Skin of body (tissue), 3 donors: ENCODE data around the gene MAGI3. TPM values are rescaled to one million over a fixed set of nuclear protein-coding genes. Genes with fewer than 3 reads are reported as not detected.
"Not testable (repeated sequence)": the region's sequence is repeated elsewhere in the genome, so short reads cannot be mapped to it uniquely, and the experiment has no call there.

ENCODE experiments used
- DNase-seq: peaks from one replicate; lab custom pipeline; 2025; lab: John Stamatoyannopoulos, UW
- small RNA-seq: library from RNA; depleted of rRNA; stranded (forward); fragments of <200 nt; gene quantifications from one replicate; pipeline ENCODE3, GENCODE V24; 2014; ENCODE audit warnings: low replicate concordance
- total RNA-seq: library from RNA; depleted of rRNA; stranded (reverse); fragments of >200 nt; gene quantifications from one replicate; pipeline ENCODE4 v1.2.3, GENCODE V29; 2014

MAGI3 gene
- total RNA-seq, 1 donor from 2014 or later = 14.4 TPM

GRCh38 chr1:113684153-113684541 is 293.8 kb downstream of the MAGI3 start:
- peak; percentile 13 for DNase-seq

GRCh38 chr1:113686891-113687618 is 296.7 kb downstream of the MAGI3 start:
- no peak for DNase-seq

- no peak for DNase-seq
Observed at GRCh38 chr1:113691184-113691583, 300.9 kb downstream of the MAGI3 start.

GRCh38 chr1:113692342-113692741 is 302.0 kb downstream of the MAGI3 start:
- DNase-seq = no peak

- DNase-seq = no peak
Observed at GRCh38 chr1:113692824-113693431, 302.6 kb downstream of the MAGI3 start.

GRCh38 chr1:113694910-113695309 is 304.6 kb downstream of the MAGI3 start:
- no peak for DNase-seq

- DNase-seq = no peak
Observed at GRCh38 chr1:113701429-113701828, 311.1 kb downstream of the MAGI3 start.

- DNase-seq = no peak
Observed at GRCh38 chr1:113714606-113715269, 324.4 kb downstream of the MAGI3 start.

GRCh38 chr1:113717506-113717905 is 327.2 kb downstream of the MAGI3 start:
- not testable (repeated sequence) for DNase-seq

GRCh38 chr1:113718621-113719020 is 328.3 kb downstream of the MAGI3 start:
- not testable (repeated sequence) for DNase-seq

- DNase-seq = no peak
Observed at GRCh38 chr1:113721010-113721409, 330.7 kb downstream of the MAGI3 start.

- DNase-seq = no peak
Observed at GRCh38 chr1:113732802-113733201, 342.5 kb downstream of the MAGI3 start.

- DNase-seq = no peak
Observed at GRCh38 chr1:113734357-113735055, 344.2 kb downstream of the MAGI3 start.

Small RNAs within 50 kb of the gene (small RNA-seq; reads per million reads assigned to genes)
- not detected for gene MTND5P20
